ENCODE measurements around the gene PRAC2.

DNA sequence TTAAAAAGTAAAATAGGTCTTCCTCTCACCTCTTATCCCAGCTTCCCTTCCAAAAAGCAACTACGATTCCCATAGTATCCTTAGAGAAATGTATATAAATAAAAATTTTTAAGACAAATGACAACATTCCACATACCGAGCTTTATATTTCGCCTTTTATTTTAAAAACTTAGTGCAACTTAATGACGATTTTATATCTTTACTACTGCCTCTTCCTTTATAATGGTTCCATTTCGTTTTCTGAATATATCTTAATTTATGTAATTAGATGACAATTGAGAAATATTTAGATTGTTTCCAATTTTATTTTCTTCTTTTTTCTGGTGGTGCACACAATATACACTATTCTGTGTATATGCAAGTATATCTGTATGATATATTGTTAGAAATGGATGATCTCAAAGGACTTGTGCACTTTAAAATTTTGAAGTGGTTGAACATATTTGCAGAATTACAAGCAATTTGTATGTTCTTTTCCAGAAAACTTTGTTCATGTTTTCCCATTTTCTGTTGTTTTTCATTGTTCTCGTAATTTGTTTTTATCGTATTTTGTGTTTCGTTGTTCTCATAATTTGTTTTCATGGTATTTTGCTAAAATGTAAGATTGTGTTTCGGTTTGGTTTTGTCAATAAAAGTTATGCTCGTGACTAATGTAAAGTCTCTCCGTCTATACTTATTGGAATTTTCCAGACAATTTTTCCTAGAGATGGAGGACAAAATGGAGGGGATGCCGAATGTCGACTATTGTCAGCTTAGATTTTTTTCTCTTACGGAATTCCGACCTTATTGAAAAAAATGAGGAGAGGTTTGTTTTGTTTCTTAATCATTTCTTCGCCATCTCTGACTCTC lies 26.0 kb downstream of the PRAC2 start:
- TF ChIP-seq NRF1 (IDR thresholded peaks at IDR 0.05; ENCODE audit: low read depth, low read length) (no peak), CTCF (IDR thresholded peaks at IDR 0.05) (no peak), RFX5 (IDR thresholded peaks at IDR 0.05; ENCODE audit: low read length) (no peak), FOXJ3 (CRISPR knock-in tag; IDR thresholded peaks at IDR 0.05) (no peak), POLR2AphosphoS5 (IDR thresholded peaks at IDR 0.05; ENCODE audit: low read depth, low read length) (no peak), MXI1 (IDR thresholded peaks at IDR 0.05; ENCODE audit: low read depth, low read length) (no peak), RCOR1 (IDR thresholded peaks at IDR 0.05; ENCODE audit: low read length) (no peak), ELF1 (IDR thresholded peaks at IDR 0.05) (no peak), EP300 (IDR thresholded peaks at IDR 0.05; ENCODE audit: borderline replicate concordance in 1 of 2, low read depth in 1 of 2, low read length in 1 of 2) (no peak), JUND (IDR thresholded peaks at IDR 0.05) (no peak), YY1 (IDR thresholded peaks at IDR 0.05; ENCODE audit: low read depth) (no peak)
- TF ChIP-seq, protein P1, sequence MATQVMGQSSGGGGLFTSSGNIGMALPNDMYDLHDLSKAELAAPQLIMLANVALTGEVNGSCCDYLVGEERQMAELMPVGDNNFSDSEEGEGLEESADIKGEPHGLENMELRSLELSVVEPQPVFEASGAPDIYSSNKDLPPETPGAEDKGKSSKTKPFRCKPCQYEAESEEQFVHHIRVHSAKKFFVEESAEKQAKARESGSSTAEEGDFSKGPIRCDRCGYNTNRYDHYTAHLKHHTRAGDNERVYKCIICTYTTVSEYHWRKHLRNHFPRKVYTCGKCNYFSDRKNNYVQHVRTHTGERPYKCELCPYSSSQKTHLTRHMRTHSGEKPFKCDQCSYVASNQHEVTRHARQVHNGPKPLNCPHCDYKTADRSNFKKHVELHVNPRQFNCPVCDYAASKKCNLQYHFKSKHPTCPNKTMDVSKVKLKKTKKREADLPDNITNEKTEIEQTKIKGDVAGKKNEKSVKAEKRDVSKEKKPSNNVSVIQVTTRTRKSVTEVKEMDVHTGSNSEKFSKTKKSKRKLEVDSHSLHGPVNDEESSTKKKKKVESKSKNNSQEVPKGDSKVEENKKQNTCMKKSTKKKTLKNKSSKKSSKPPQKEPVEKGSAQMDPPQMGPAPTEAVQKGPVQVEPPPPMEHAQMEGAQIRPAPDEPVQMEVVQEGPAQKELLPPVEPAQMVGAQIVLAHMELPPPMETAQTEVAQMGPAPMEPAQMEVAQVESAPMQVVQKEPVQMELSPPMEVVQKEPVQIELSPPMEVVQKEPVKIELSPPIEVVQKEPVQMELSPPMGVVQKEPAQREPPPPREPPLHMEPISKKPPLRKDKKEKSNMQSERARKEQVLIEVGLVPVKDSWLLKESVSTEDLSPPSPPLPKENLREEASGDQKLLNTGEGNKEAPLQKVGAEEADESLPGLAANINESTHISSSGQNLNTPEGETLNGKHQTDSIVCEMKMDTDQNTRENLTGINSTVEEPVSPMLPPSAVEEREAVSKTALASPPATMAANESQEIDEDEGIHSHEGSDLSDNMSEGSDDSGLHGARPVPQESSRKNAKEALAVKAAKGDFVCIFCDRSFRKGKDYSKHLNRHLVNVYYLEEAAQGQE (IDR thresholded peaks at IDR 0.05; ENCODE audit: low read depth, low read length), result no peak
- TF ChIP-seq, protein P2, sequence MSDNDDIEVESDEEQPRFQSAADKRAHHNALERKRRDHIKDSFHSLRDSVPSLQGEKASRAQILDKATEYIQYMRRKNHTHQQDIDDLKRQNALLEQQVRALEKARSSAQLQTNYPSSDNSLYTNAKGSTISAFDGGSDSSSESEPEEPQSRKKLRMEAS (IDR thresholded peaks at IDR 0.05; ENCODE audit: low read depth), result no peak
